Astrocyte (in vitro differentiated cells and primary cell): ENCODE results near the gene ADIPOR2.

Experiments
- EZH2 ChIP-seq: IDR thresholded peaks from 2 replicates; pipeline ENCODE4 v1.6.1; 2012; ENCODE audit warnings: mild to moderate bottlenecking, low read length, inconsistent platforms; ENCODE audit not compliant: insufficient read depth
- TF ChIP-seq, protein P1 (sequence below): IDR thresholded peaks from 2 replicates; pipeline ENCODE4 v1.5.1; 2011; ENCODE audit warnings: low read depth, mild to moderate bottlenecking, inconsistent platforms, low read length, moderate library complexity; ENCODE audit not compliant: insufficient read depth

DNA sequence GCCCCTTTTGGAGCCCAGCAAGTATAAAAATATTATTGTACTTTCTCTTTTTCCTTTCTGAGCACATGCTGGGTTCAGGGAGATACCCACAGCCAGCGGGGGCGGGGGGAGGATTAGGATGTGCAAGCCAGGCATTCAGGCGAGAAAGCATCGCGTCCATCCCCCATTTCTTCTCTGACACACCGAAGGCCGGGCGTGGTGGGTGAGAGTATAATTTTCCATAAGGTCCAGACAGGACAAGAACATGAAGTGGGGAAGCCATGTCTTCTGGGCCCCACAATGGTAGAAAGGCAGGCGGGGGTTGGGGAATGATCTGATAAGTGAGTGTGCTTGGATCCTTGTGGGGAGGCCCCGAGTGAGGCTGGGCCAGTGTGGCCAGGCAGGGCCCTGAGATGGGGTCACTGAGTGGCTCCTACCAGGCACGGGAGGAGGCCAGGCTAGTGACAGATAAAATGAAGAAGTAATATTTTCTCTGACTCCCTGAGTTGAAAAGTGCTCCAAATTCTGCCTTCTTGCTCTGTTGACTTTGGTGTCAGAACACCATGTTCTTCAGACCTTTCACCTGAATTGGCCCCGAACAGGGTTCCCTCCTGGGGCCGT lies 118.8 kb downstream of the ADIPOR2 start:
- TF ChIP-seq, protein P1, sequence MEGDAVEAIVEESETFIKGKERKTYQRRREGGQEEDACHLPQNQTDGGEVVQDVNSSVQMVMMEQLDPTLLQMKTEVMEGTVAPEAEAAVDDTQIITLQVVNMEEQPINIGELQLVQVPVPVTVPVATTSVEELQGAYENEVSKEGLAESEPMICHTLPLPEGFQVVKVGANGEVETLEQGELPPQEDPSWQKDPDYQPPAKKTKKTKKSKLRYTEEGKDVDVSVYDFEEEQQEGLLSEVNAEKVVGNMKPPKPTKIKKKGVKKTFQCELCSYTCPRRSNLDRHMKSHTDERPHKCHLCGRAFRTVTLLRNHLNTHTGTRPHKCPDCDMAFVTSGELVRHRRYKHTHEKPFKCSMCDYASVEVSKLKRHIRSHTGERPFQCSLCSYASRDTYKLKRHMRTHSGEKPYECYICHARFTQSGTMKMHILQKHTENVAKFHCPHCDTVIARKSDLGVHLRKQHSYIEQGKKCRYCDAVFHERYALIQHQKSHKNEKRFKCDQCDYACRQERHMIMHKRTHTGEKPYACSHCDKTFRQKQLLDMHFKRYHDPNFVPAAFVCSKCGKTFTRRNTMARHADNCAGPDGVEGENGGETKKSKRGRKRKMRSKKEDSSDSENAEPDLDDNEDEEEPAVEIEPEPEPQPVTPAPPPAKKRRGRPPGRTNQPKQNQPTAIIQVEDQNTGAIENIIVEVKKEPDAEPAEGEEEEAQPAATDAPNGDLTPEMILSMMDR: no peak
- no peak for TF ChIP-seq EZH2
